Activated naive CD4-positive, alpha-beta T cell treated with anti-CD3 and anti-CD28 coated beads for 36 hours (primary cell): ENCODE data around the gene LPAR1. TPM values are rescaled to one million over a fixed set of nuclear protein-coding genes. Genes with fewer than 3 reads are reported as not detected.

Experiments
- CTCF ChIA-PET: fragments of 350-600 bp; sonication (Branson Sonifier 250); formaldehyde crosslinking; loops from one replicate; lab custom pipeline; 2021; ENCODE audit warnings: antibody characterized with exemption; lab: Charles Lee
- DNase-seq: peaks from one replicate; pipeline ENCODE4 v3.0.0-alpha.2; 2020
- H3K27ac Mint-ChIP-seq: one replicate; pipeline ENCODE4 v1.8.0; 2021; ENCODE audit warnings: mild to moderate bottlenecking, mixed read lengths
- H3K27me3 Mint-ChIP-seq: one replicate; pipeline ENCODE4 v1.8.0; 2021; ENCODE audit warnings: low read depth, mixed read lengths
- H3K36me3 Mint-ChIP-seq: one replicate; pipeline ENCODE4 v1.8.0; 2021; ENCODE audit warnings: low read depth, mixed read lengths
- H3K4me1 Mint-ChIP-seq: one replicate; pipeline ENCODE4 v1.8.0; 2021; ENCODE audit warnings: low read depth, mixed read lengths
- H3K4me3 Mint-ChIP-seq: one replicate; pipeline ENCODE4 v1.8.0; 2021; ENCODE audit warnings: mild to moderate bottlenecking, moderate library complexity, mixed read lengths
- H3K9me3 Mint-ChIP-seq: one replicate; pipeline ENCODE4 v1.8.0; 2021; ENCODE audit warnings: mixed read lengths
- intact Hi-C: fragments of 100-400 bp; cut with micrococcal nuclease; formaldehyde crosslinking; loops from one replicate; pipeline ENCODE4 v1.15.1; 2023
- total RNA-seq, 2 experiments: library from RNA; stranded (reverse); gene quantifications; one replicate each; pipeline ENCODE4 v1.2.3, GENCODE V29; 2021

Gene LPAR1
- total RNA-seq, 2 experiments from 2014 or later = not detected

GRCh38 chr9:110918316-110919049, 119.8 kb downstream of the LPAR1 start:
- no peak overlapping the region for H3K4me3 Mint-ChIP-seq
- no peak for DNase-seq
- no peaks in the 10 kb centered on the region for H3K36me3 Mint-ChIP-seq
- H3K9me3 Mint-ChIP-seq = peaks cover 7% of the 10 kb centered on the region
- CTCF ChIA-PET = interaction anchor here (0.6 kb wide), 1 partner anchor 171 kb away, joined by 3 read pairs; no protein-coding TSS in a partner anchor
- H3K4me1 Mint-ChIP-seq = no peaks in the 10 kb centered on the region
- no peaks in the 10 kb centered on the region for H3K27me3 Mint-ChIP-seq
- intact Hi-C loops = no loop called here
- no peak overlapping the region for H3K27ac Mint-ChIP-seq

GRCh38 chr9:110916403-110916802, 121.9 kb downstream of the LPAR1 start:
- no peaks in the 10 kb centered on the region for H3K27me3 Mint-ChIP-seq
- DNase-seq = no peak
- CTCF ChIA-PET = no interaction called here
- intact Hi-C loops = no loop called here
- H3K4me3 Mint-ChIP-seq = no peak overlapping the region
- H3K36me3 Mint-ChIP-seq = no peaks in the 10 kb centered on the region
- H3K9me3 Mint-ChIP-seq = peaks cover 9% of the 10 kb centered on the region
- no peak overlapping the region for H3K27ac Mint-ChIP-seq
- H3K4me1 Mint-ChIP-seq = no peaks in the 10 kb centered on the region

GRCh38 chr9:110912419-110913291, 125.6 kb downstream of the LPAR1 start:
- no peaks in the 10 kb centered on the region for H3K36me3 Mint-ChIP-seq

DNA sequence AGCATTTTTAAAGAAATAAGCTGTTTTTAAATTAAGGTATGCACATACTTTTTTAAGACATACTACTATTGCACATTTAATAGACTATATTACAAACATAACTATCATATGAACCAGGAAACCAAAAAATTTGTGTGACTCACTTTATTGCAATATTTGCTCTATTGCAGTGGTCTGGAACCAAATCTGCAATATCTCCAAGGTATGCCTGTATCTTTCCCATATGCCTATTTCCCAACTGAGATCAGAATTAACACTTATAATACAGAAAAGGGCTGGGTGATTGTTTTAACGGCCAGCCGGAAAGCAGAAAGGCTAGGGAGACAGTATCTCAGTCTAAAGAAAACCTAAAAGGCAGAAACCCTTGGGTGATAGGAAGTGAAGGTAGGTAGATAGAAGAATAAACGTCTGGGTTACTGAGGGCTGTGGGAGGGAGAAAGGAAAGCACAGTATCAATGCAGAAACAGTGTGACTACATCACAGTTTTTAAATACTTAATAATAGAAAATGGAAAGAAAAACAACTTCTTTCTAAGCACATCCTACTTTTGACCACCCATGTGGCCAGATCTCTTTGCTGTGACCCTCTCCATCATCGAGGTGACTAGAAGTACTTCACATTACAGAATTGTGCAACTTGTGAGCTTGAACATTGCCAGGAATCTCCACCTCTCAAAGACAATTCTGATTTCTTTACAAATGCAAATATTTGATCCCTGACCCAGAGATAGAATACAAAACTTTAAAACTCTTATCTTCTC, 126.4 kb downstream of the LPAR1 start:
- intact Hi-C loops = no loop called here
- H3K27ac Mint-ChIP-seq = no peak overlapping the region
- CTCF ChIA-PET = no interaction called here

More at GRCh38 chr9:110912419-110913291, 125.6 kb downstream of the LPAR1 start:
- no peaks in the 10 kb centered on the region for H3K4me1 Mint-ChIP-seq
- DNase-seq = no peak
- CTCF ChIA-PET = no interaction called here
- no peak overlapping the region for H3K27ac Mint-ChIP-seq
- intact Hi-C loops = no loop called here
- H3K4me3 Mint-ChIP-seq = no peak overlapping the region
- H3K27me3 Mint-ChIP-seq = no peaks in the 10 kb centered on the region
- peaks cover 18% of the 10 kb centered on the region for H3K9me3 Mint-ChIP-seq

GRCh38 chr9:110908894-110909293, 129.4 kb downstream of the LPAR1 start:
- Mint-ChIP-seq H3K4me3 (no peak overlapping the region), H3K27ac (no peak overlapping the region), H3K36me3 (no peaks in the 10 kb centered on the region), H3K4me1 (no peaks in the 10 kb centered on the region), H3K9me3 (peaks cover 13% of the 10 kb centered on the region), H3K27me3 (no peaks in the 10 kb centered on the region)
- intact Hi-C loops = no loop called here
- DNase-seq = no peak
- CTCF ChIA-PET = interaction anchor here (0.5 kb wide), 1 partner anchor 392 kb away, joined by 3 read pairs; no protein-coding TSS in a partner anchor

More for the DNA sequence above, 126.4 kb downstream of the LPAR1 start:
- Mint-ChIP-seq H3K4me3 (no peak overlapping the region), H3K9me3 (peaks cover 18% of the 10 kb centered on the region), H3K36me3 (no peaks in the 10 kb centered on the region), H3K4me1 (no peaks in the 10 kb centered on the region), H3K27me3 (no peaks in the 10 kb centered on the region)
- no peak for DNase-seq

DNA sequence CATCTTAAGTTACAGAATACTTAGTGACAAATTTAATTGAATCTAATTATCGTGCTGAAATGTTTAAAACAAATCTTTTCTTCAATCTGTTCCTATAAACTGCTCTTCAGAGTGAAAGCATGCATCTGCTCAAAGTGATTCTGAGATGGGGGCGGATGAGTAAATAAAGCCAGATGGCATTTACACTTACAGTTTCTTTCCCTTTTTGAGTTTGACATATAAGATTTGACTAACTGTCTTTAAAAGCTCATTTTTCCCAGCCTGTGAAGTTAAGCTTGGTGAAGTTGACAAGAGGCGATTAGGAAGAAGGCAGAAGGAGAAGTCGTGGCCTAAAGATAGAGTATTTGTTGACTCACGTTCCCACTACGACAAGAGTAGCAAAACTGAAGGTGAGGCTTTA, 137.4 kb downstream of the LPAR1 start:
- intact Hi-C loops = no loop called here
- CTCF ChIA-PET = no interaction called here
- DNase-seq = no peak
- H3K9me3 Mint-ChIP-seq = peaks cover 18% of the 10 kb centered on the region
- H3K4me3 Mint-ChIP-seq = no peak overlapping the region
- no peaks in the 10 kb centered on the region for H3K4me1 Mint-ChIP-seq
- no peaks in the 10 kb centered on the region for H3K36me3 Mint-ChIP-seq
- no peaks in the 10 kb centered on the region for H3K27me3 Mint-ChIP-seq
- no peak overlapping the region for H3K27ac Mint-ChIP-seq

- intact Hi-C loops = no loop called here
- no peaks in the 10 kb centered on the region for H3K36me3 Mint-ChIP-seq
- CTCF ChIA-PET = no interaction called here
These were observed 137.8 kb downstream of the LPAR1 start for GRCh38 chr9:110900456-110900855.

DNA sequence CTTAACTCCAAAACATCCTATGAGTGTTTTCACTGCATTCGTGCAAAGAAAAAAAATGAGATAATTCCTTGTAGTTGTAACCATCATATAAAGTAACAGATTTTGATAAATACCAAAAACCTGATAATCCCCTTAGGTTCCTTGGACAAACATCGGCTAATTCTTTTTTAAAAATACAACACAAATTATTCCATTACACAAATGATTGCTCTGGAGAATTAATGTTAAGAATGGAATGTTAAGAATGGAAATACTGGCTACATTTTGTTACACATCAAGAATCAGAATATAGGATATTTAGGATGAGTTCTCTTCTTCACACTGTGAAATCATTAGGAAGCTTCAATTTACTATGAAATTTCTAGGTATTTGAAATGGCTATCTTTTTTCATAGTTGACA, 139.4 kb downstream of the LPAR1 start:
- H3K36me3 Mint-ChIP-seq = no peaks in the 10 kb centered on the region
- CTCF ChIA-PET = no interaction called here
- intact Hi-C loops = no loop called here
- H3K27me3 Mint-ChIP-seq = no peaks in the 10 kb centered on the region
- no peaks in the 10 kb centered on the region for H3K4me1 Mint-ChIP-seq
- H3K4me3 Mint-ChIP-seq = no peak overlapping the region
- H3K27ac Mint-ChIP-seq = no peak overlapping the region
- DNase-seq = no peak
- peaks cover 18% of the 10 kb centered on the region for H3K9me3 Mint-ChIP-seq

More at GRCh38 chr9:110900456-110900855, 137.8 kb downstream of the LPAR1 start:
- peaks cover 18% of the 10 kb centered on the region for H3K9me3 Mint-ChIP-seq
- no peaks in the 10 kb centered on the region for H3K27me3 Mint-ChIP-seq
- H3K4me3 Mint-ChIP-seq = no peak overlapping the region
- no peak overlapping the region for H3K27ac Mint-ChIP-seq
- DNase-seq = no peak
- H3K4me1 Mint-ChIP-seq = no peaks in the 10 kb centered on the region

DNA sequence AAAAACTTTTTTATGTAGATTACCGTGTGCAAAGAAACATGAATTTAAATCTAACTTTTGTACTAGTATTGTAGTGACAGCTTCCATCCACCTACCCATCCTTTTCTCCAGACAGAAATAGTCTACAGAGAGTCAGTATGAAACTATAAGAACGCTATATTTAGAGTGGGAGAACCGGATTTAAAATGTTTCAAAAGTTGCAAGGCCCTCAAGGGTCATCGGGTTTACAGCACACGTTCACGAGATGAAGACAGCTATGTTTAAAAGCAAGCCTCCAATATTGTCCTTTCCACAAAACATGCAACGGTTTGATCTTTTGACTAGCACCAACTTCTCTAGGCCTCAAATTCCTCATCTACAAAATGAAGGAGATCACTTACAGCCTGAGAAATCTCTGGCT, 139.9 kb downstream of the LPAR1 start:
- H3K36me3 Mint-ChIP-seq = no peaks in the 10 kb centered on the region
- H3K4me1 Mint-ChIP-seq = no peaks in the 10 kb centered on the region
- intact Hi-C loops = no loop called here
- CTCF ChIA-PET = no interaction called here
- H3K9me3 Mint-ChIP-seq = peaks cover 16% of the 10 kb centered on the region
- no peaks in the 10 kb centered on the region for H3K27me3 Mint-ChIP-seq
- H3K4me3 Mint-ChIP-seq = no peak overlapping the region
- no peak for DNase-seq
- H3K27ac Mint-ChIP-seq = no peak overlapping the region

GRCh38 chr9:110897943-110898342, 140.3 kb downstream of the LPAR1 start:
- Mint-ChIP-seq H3K36me3 (no peaks in the 10 kb centered on the region), H3K27ac (no peak overlapping the region), H3K9me3 (peaks cover 14% of the 10 kb centered on the region), H3K27me3 (no peaks in the 10 kb centered on the region), H3K4me1 (no peaks in the 10 kb centered on the region), H3K4me3 (no peak overlapping the region)
- no peak for DNase-seq
- CTCF ChIA-PET = no interaction called here
- intact Hi-C loops = no loop called here

DNA sequence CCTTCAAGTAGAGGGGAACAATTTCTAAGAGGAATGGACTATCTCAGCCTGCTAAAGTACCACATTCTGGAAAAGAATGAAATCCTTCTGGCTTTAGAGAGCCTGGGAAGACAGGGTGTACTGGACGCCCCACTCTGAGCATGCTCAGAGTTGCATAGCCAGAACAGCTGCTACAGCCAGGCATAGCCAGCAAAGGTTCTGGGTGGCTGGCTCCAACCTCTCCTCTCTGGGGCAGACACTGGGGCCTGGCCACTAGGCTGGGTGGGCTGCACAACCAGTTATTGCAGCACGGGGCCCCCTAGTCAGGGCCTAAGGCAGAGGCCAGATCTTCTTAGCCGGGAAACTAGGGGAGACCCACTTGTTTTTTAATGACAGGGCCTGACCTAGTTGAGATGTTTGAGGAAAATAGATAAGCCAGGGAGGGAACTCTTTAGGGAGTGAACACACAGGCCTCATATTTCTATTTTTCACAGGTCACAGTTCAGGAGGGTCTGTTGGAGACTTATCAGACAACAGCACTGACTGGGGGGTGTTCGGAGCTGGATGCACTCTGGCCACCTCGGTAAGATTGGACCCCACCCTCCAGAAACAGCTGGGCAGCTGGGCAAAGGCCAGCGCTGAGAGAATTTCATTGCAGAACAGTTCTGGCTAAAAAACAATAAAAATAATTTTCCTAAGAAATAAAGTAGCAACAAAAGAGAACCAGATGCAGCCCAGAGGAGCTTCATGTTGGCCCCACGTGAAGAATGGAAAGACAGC, 142.9 kb downstream of the LPAR1 start:
- Mint-ChIP-seq H3K27me3 (no peaks in the 10 kb centered on the region), H3K27ac (no peak overlapping the region), H3K36me3 (no peaks in the 10 kb centered on the region), H3K4me3 (no peak overlapping the region), H3K9me3 (peaks cover 6% of the 10 kb centered on the region), H3K4me1 (no peaks in the 10 kb centered on the region)
- no peak for DNase-seq
- CTCF ChIA-PET = no interaction called here
- intact Hi-C loops = no loop called here

- H3K4me1 Mint-ChIP-seq = no peaks in the 10 kb centered on the region
- no peak overlapping the region for H3K27ac Mint-ChIP-seq
- peaks cover 6% of the 10 kb centered on the region for H3K9me3 Mint-ChIP-seq
- no peaks in the 10 kb centered on the region for H3K27me3 Mint-ChIP-seq
- CTCF ChIA-PET = no interaction called here
- no peak for DNase-seq
- H3K36me3 Mint-ChIP-seq = no peaks in the 10 kb centered on the region
- no peak overlapping the region for H3K4me3 Mint-ChIP-seq
- intact Hi-C loops = no loop called here
These were observed 143.5 kb downstream of the LPAR1 start for GRCh38 chr9:110894731-110895130.
